Gastrocnemius medialis (tissue), 4 donors: ENCODE measurements around the gene ADARB1.

Experiments used
- CTCF ChIP-seq, 5 experiments: fragments of 450-650 bp in 3 of 5; fragments of 200-600 bp in 2 of 5; sonication (generic) in 2 of 5; IDR thresholded peaks in 4 of 5; conservative IDR thresholded peaks in 1 of 5; 1 replicate in 4 of 5; 2 replicates in 1 of 5; pipeline ENCODE4 v1.5.1; 2016 to 2019; ENCODE audit warnings: antibody characterized with exemption in 5 of 5, mild to moderate bottlenecking in 3 of 5, moderate library complexity in 3 of 5
- POLR2A ChIP-seq, 2 donors: fragments of 450-650 bp; IDR thresholded peaks; one replicate each; pipeline ENCODE4 v1.6.1; 2017; ENCODE audit warnings: antibody characterized with exemption in 2 of 2, mild to moderate bottlenecking in 2 of 2, moderate library complexity in 2 of 2

GRCh38 chr21:45122432-45123132, 48.2 kb downstream of the ADARB1 start:
- TF ChIP-seq CTCF (IDR thresholded peaks at IDR 0.05 in 4 of 5, conservative IDR thresholded peaks at IDR 0.05 in 1 of 5) (no peak), POLR2A (IDR thresholded peaks at IDR 0.05) (no peak)
